ENCODE results near the gene PTTG1IP. TPM values are rescaled to one million over a fixed set of nuclear protein-coding genes. Genes with fewer than 3 reads are reported as not detected.

PTTG1IP gene
- total RNA-seq, 6 experiments from 2014 or later: 54.3 to 195 (median 140) TPM

- Histone ChIP-seq H3K36me3 (peaks cover 0 to 47% (median 32%) of the 10 kb centered on the region in 4 donors), H3K9me3 (no peaks in the 10 kb centered on the region), H3K4me1 (peaks cover 0 to 10% (median under 1%) of the 10 kb centered on the region in 4 donors), H3K27me3 (no peaks in the 10 kb centered on the region), H3K4me3 (no peak overlapping the region), H3K27ac (no peak overlapping the region)
- intact Hi-C loops (cut with DNase I): no loop called here
- peak in 1 of 3 donors; percentile 35 for DNase-seq
- ATAC-seq: peak in 3 of 4 donors; percentile 26 to 69 (median 51)
- WGBS (ENCODE audit: insufficient coverage, low coverage, low lambda C conversion rate, missing lambda C conversion rate): 79% methylated on average over 16 of the region's 26 CpGs
- TF ChIP-seq CTCF (IDR thresholded peaks at IDR 0.05): no peak
Observed at GRCh38 chr21:44850905-44851657, 22.4 kb downstream of the PTTG1IP start.

GRCh38 chr21:44850208-44850800 lies 23.2 kb downstream of the PTTG1IP start:
- no peak for ATAC-seq
- TF ChIP-seq POLR2A (IDR thresholded peaks at IDR 0.05) (no peak), CTCF (IDR thresholded peaks at IDR 0.05) (no peak)
- intact Hi-C loops (cut with DNase I): no loop called here
- H3K36me3 ChIP-seq: peaks cover 0 to 39% (median 28%) of the 10 kb centered on the region in 4 donors
- H3K4me1 ChIP-seq: peaks cover 0 to 10% (median 1%) of the 10 kb centered on the region in 4 donors
- H3K27me3 ChIP-seq: no peaks in the 10 kb centered on the region
- no peaks in the 10 kb centered on the region for H3K9me3 ChIP-seq
- WGBS (ENCODE audit: insufficient coverage, low coverage, low lambda C conversion rate, missing lambda C conversion rate): 77% methylated on average over 8 of the region's 20 CpGs
- no peak overlapping the region for H3K4me3 ChIP-seq
- DNase-seq: peak in 1 of 3 donors; percentile 41
- H3K27ac ChIP-seq: no peak overlapping the region

GRCh38 chr21:44849616-44850130 lies 23.8 kb downstream of the PTTG1IP start:
- WGBS (ENCODE audit: insufficient coverage, low coverage, low lambda C conversion rate, missing lambda C conversion rate): 83% methylated on average over 12 of the region's 12 CpGs
- ATAC-seq (no peak), DNase-seq (peak in 1 of 3 donors; percentile 31)
- intact Hi-C loops (cut with DNase I): no loop called here
- Histone ChIP-seq H3K9me3 (no peaks in the 10 kb centered on the region), H3K4me3 (no peak overlapping the region), H3K27me3 (no peaks in the 10 kb centered on the region), H3K4me1 (peaks cover 0 to 10% (median 1%) of the 10 kb centered on the region in 4 donors), H3K36me3 (peaks cover 0 to 33% (median 26%) of the 10 kb centered on the region in 4 donors), H3K27ac (no peak overlapping the region)
- TF ChIP-seq POLR2A (IDR thresholded peaks at IDR 0.05) (no peak), CTCF (IDR thresholded peaks at IDR 0.05) (no peak)

GRCh38 chr21:44848821-44849521 lies 24.5 kb downstream of the PTTG1IP start:
- 99% methylated on average over 11 of the region's 36 CpGs for WGBS (ENCODE audit: insufficient coverage, low coverage, low lambda C conversion rate, missing lambda C conversion rate)
- no peak overlapping the region for H3K4me3 ChIP-seq
- H3K9me3 ChIP-seq: no peaks in the 10 kb centered on the region
- no peaks in the 10 kb centered on the region for H3K27me3 ChIP-seq
- intact Hi-C loops (cut with DNase I): no loop called here
- H3K36me3 ChIP-seq: peaks cover 0 to 26% (median 21%) of the 10 kb centered on the region in 4 donors
- H3K27ac ChIP-seq: no peak overlapping the region
- no peak for ATAC-seq
- TF ChIP-seq CTCF (IDR thresholded peaks at IDR 0.05): no peak
- TF ChIP-seq POLR2A (IDR thresholded peaks at IDR 0.05): no peak
- peak in 1 of 3 donors; percentile 7 for DNase-seq
- H3K4me1 ChIP-seq: peaks cover 0 to 10% (median 1%) of the 10 kb centered on the region in 4 donors
